GM23248 (cell line): Measurements from ENCODE around the gene RAB38. TPM values are rescaled to one million over a fixed set of nuclear protein-coding genes. Genes with fewer than 3 reads are reported as not detected.

Experiments
- DNase-seq: peaks from one replicate; pipeline ENCODE4 v3.0.0-alpha.2; 2015
- H2AFZ ChIP-seq: fragments of 200-600 bp; sonication (generic); 2 replicates; pipeline ENCODE4 v1.6.1; 2016; ENCODE audit warnings: antibody characterized with exemption
- H3F3A ChIP-seq: fragments of 200-600 bp; sonication (generic); 2 replicates; pipeline ENCODE4 v1.6.1; 2016; ENCODE audit warnings: mild to moderate bottlenecking, antibody characterized with exemption, mixed run types; ENCODE audit not compliant: insufficient read depth
- H3K27ac ChIP-seq: fragments of 200-600 bp; sonication (generic); 2 replicates; pipeline ENCODE4 v1.5.1; 2016; ENCODE audit warnings: mild to moderate bottlenecking
- H3K27me3 ChIP-seq: fragments of 200-600 bp; sonication (generic); replicated peaks from 2 replicates; pipeline ENCODE4 v1.6.1; 2016; ENCODE audit warnings: mild to moderate bottlenecking; ENCODE audit not compliant: insufficient read depth
- H3K36me3 ChIP-seq: fragments of 200-600 bp; sonication (generic); 2 replicates; pipeline ENCODE4 v1.6.1; 2016; ENCODE audit warnings: low read depth, mild to moderate bottlenecking
- H3K4me1 ChIP-seq: fragments of 200-600 bp; sonication (generic); 2 replicates; pipeline ENCODE4 v1.6.1; 2016; ENCODE audit warnings: mild to moderate bottlenecking; ENCODE audit not compliant: insufficient read depth
- H3K4me2 ChIP-seq: fragments of 200-600 bp; sonication (generic); one replicate; pipeline ENCODE4 v1.6.1; 2016; ENCODE audit warnings: mild to moderate bottlenecking; ENCODE audit not compliant: unreplicated experiment
- H3K4me3 ChIP-seq: fragments of 200-600 bp; sonication (generic); 2 replicates; pipeline ENCODE4 v1.5.1; 2016; ENCODE audit warnings: mild to moderate bottlenecking
- H3K79me2 ChIP-seq: fragments of 200-600 bp; sonication (generic); 2 replicates; pipeline ENCODE4 v1.6.1; 2016; ENCODE audit warnings: mild to moderate bottlenecking; ENCODE audit not compliant: insufficient read depth
- H3K9ac ChIP-seq: fragments of 200-600 bp; sonication (generic); 2 replicates; pipeline ENCODE4 v1.6.1; 2016; ENCODE audit warnings: mild to moderate bottlenecking
- H3K9me2 ChIP-seq: fragments of 200-600 bp; sonication (generic); 2 replicates; pipeline ENCODE4 v1.6.1; 2016; ENCODE audit warnings: mixed run types, mild to moderate bottlenecking, moderate library complexity; ENCODE audit not compliant: insufficient read depth
- H3K9me3 ChIP-seq: fragments of 200-600 bp; sonication (generic); one replicate; pipeline ENCODE4 v1.6.1; 2017; ENCODE audit warnings: low read depth
- H4K20me1 ChIP-seq: fragments of 200-600 bp; sonication (generic); 2 replicates; pipeline ENCODE4 v1.6.0; 2016; ENCODE audit not compliant: insufficient read depth
- EZH2 ChIP-seq: fragments of 200-600 bp; sonication (generic); IDR thresholded peaks from 2 replicates; pipeline ENCODE4 v1.6.1; 2018; ENCODE audit warnings: antibody characterized with exemption, mild to moderate bottlenecking; ENCODE audit not compliant: insufficient read depth, poor library complexity, severe bottlenecking
- EZH2phosphoT487 ChIP-seq: fragments of 200-600 bp; sonication (generic); IDR thresholded peaks from 2 replicates; pipeline ENCODE4 v1.6.1; 2018; ENCODE audit warnings: antibody characterized with exemption, moderate library complexity, mild to moderate bottlenecking, low read depth; ENCODE audit not compliant: insufficient read depth
- WGBS, 2 experiments: methylation state at CpG; one replicate each; pipeline ENCODE4 v1.1.6; 2015 to 2017; ENCODE audit warnings: low lambda C conversion rate in 2 of 2, low coverage in 1 of 2; ENCODE audit errors: missing lambda C conversion rate in 2 of 2; 5-methylcytosine and 5-hydroxymethylcytosine counted together
- in situ Hi-C: fragments of 300-500 bp; cut with MboI; formaldehyde crosslinking; loops from 2 replicates; pipeline ENCODE4 v1.15.0; 2020
- polyA plus RNA-seq: library from polyadenylated mRNA; unstranded; fragments of >200 nt; fragmentation: Nextera tagmentation; extraction: Ambion mirVana; gene quantifications from 2 replicates; pipeline ENCODE4 v1.2.1, GENCODE V29; 2016
- total RNA-seq: library from RNA; depleted of rRNA; stranded (reverse); fragments of >200 nt; shearing (Covaris generic); gene quantifications from 2 replicates; pipeline ENCODE4 v1.2.3, GENCODE V29; 2014

The RAB38 gene
- total and polyA plus RNA-seq, 2 experiments from 2014 or later: 0.43 to 1.5 TPM

DNA sequence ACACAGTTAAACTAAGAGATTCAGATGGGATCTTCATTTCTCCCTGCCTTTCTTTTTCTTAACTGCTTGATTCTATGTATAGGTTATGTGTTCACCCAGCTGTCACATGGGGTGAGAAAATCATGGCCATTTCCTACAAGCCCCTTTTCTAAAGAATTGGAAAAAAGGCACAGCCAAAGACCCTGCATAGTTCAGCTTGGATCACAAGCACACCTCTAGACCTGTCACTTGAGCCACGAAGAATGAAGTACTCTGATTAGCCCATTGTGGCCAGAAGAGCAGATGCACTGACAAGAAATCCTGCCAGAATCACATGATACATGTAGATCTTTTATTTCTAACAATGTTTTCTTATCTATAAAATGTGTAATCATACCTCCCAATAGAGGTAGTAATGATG is 69.7 kb downstream of the RAB38 start:
- TF ChIP-seq EZH2phosphoT487 (no peak), EZH2 (no peak)
- Histone ChIP-seq H3K27me3 (no peaks in the 10 kb centered on the region), H3K9me3 (no peaks in the 10 kb centered on the region), H3K9me2 (no peaks in the 10 kb centered on the region), H3K4me3 (no peak overlapping the region), H3K4me1 (0 out of 2 replicates have a peak, but pooled peaks cover under 1% of the 10 kb centered on the region), H2AFZ (no peak overlapping the region), H3F3A (no peaks in the 10 kb centered on the region; the same call in 1 of the 2 replicates), H3K4me2 (no peak overlapping the region), H3K36me3 (no peaks in the 10 kb centered on the region), H3K9ac (no peak overlapping the region), H3K27ac (no peak overlapping the region), H4K20me1 (no peaks in the 10 kb centered on the region), H3K79me2 (no peaks in the 10 kb centered on the region)
- no peak for DNase-seq
- WGBS, 2 experiments: 42 to 55% methylated on average over 1 of the region's 1 CpG
- in situ Hi-C loops: no loop called here

DNA sequence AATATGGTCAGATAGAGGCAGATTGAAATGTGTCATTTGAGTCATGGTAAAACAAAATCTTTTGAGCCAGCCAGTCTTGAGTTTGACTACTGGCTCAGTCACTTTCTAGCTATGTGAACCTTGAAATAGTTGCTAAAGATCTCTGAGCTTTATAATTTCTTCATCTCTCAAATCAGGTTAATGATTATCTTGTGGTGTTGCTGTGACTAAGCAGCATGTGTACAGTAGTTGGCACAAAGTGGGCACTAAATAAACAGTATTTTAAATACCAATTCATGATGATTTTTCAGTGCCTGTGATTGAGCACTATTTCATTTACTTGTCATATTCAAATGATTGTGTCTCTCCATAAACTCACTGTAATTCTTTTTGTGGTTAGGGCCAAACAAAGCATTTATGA is 70.8 kb downstream of the RAB38 start:
- peak; percentile 6 for DNase-seq
- no peak overlapping the region for H3K9ac ChIP-seq
- no peaks in the 10 kb centered on the region for H4K20me1 ChIP-seq
- no peak overlapping the region for H3K4me2 ChIP-seq
- no peak overlapping the region for H3K4me3 ChIP-seq
- H3K27me3 ChIP-seq: no peaks in the 10 kb centered on the region
- in situ Hi-C loops: no loop called here
- H3F3A ChIP-seq: no peaks in the 10 kb centered on the region; the same call in 1 of the 2 replicates
- no peak for TF ChIP-seq EZH2phosphoT487
- TF ChIP-seq EZH2: no peak
- no peaks in the 10 kb centered on the region for H3K9me3 ChIP-seq
- H3K27ac ChIP-seq: no peak overlapping the region
- H2AFZ ChIP-seq: no peak overlapping the region
- H3K9me2 ChIP-seq: no peaks in the 10 kb centered on the region
- no peaks in the 10 kb centered on the region for H3K36me3 ChIP-seq
- no peaks in the 10 kb centered on the region for H3K79me2 ChIP-seq
- H3K4me1 ChIP-seq: 0 out of 2 replicates have a peak, but pooled peaks cover 8% of the 10 kb centered on the region

DNA sequence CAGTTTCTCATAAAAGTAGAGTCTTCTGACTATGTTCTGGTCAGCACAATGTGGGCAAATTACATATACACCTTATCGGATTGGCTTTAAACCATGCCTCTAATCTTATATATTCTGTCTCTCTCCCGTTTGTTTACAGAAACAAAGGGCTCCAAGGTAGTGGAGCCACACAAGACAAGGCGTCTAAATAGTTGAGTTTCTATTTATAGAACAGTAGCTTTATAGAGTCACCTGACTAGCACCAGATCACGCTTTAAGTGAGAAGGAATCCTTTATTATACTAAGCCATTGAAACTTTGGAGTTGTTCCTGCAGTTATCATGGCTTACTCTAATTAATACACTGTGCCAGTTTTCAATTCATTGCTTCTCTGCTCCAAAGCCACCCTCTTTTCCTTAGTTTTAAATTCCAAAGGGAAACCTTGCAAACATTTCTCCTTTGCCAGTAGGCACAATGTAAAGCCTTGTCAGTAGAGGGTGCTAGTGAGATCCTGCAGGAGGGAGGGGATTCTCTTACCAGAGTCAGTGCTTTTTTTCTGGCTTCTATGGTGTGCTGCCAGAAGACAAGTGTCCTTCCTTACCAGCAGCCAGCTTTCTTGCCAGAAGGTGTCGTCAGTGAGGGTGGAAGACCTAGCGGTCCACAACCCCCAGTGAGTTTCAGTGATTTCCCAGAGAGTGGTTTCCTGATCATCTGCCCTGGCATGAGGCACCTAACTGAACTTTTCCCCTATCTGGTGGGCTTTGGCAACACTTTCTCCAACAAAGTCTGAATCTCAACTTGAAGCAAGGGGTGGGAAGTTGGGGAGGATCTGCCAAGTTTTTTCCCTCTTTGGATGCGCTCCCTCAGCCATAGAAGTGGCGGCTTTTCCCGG is 71.7 kb downstream of the RAB38 start:
- no peaks in the 10 kb centered on the region for H3K9me2 ChIP-seq
- H3K4me1 ChIP-seq: 0 out of 2 replicates have a peak, but pooled peaks cover 8% of the 10 kb centered on the region
- H3K79me2 ChIP-seq: no peaks in the 10 kb centered on the region
- no peaks in the 10 kb centered on the region for H3K27me3 ChIP-seq
- H3F3A ChIP-seq: no peaks in the 10 kb centered on the region; the same call in 1 of the 2 replicates
- H2AFZ ChIP-seq: no peak overlapping the region
- no peaks in the 10 kb centered on the region for H3K36me3 ChIP-seq
- no peak overlapping the region for H3K4me2 ChIP-seq
- no peaks in the 10 kb centered on the region for H4K20me1 ChIP-seq
- TF ChIP-seq EZH2 (no peak), EZH2phosphoT487 (no peak)
- no peak overlapping the region for H3K4me3 ChIP-seq
- H3K9me3 ChIP-seq: no peaks in the 10 kb centered on the region
- 78 to 79% methylated on average over 9 of the region's 9 CpGs for WGBS, 2 experiments
- in situ Hi-C loops: no loop called here
- H3K27ac ChIP-seq: no peak overlapping the region
- DNase-seq: peak; percentile 38
- no peak overlapping the region for H3K9ac ChIP-seq

DNA sequence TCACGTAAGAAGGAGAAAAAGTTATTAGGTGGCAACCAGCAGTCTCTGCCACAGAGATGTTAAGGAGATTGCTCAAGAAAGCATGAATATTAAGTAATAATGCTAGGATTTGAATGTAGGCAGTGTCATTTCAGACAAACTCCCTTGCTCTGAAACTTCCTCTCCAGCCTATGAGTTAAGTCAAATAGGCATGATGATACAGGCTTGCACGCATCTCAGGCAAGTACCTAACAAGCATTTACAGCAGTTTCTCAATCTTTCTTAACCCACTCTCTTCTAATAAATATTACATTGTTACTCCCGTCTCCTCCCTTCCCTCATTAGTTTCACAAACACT is 72.7 kb downstream of the RAB38 start:
- H3K4me2 ChIP-seq: peak overlapping the region; percentile 24
- no peaks in the 10 kb centered on the region for H3K36me3 ChIP-seq
- H3F3A ChIP-seq: no peaks in the 10 kb centered on the region; the same call in 1 of the 2 replicates
- H2AFZ ChIP-seq: no peak overlapping the region
- H3K9me2 ChIP-seq: no peaks in the 10 kb centered on the region
- 0 out of 2 replicates have a peak, but pooled peaks cover 8% of the 10 kb centered on the region for H3K4me1 ChIP-seq
- H4K20me1 ChIP-seq: no peaks in the 10 kb centered on the region
- no peaks in the 10 kb centered on the region for H3K27me3 ChIP-seq
- 16 to 18% methylated on average over 3 of the region's 3 CpGs for WGBS, 2 experiments
- no peaks in the 10 kb centered on the region for H3K79me2 ChIP-seq
- H3K27ac ChIP-seq: peak overlapping the region; percentile 3; the same call in 1 of the 2 replicates
- in situ Hi-C loops: no loop called here
- H3K9me3 ChIP-seq: no peaks in the 10 kb centered on the region
- no peak overlapping the region for H3K9ac ChIP-seq
- peak; percentile 61 for DNase-seq
- H3K4me3 ChIP-seq: peak overlapping the region; percentile 25; the same call in 1 of the 2 replicates
- TF ChIP-seq EZH2: no peak
- TF ChIP-seq EZH2phosphoT487: no peak
